ENCODE measurements around the gene RAB8A. TPM values are rescaled to one million over a fixed set of nuclear protein-coding genes. Genes with fewer than 3 reads are reported as not detected.

Gene RAB8A
- total and polyA plus RNA-seq, 12 donors: 32.0 to 143 (median 67.3) TPM

- Histone ChIP-seq H3K4me3 (peak within 1 kb of the TSS; percentile 82 to 98 (median 89)), H3K4me1 (replicated peaks in 1 of 2) (peaks cover 24 to 35% of the 10 kb centered on the region in 2 donors), H3K27me3 (no peaks in the 10 kb centered on the region), H3K9me3 (replicated peaks in 1 of 3) (no peaks in the 10 kb centered on the region), H3K36me3 (replicated peaks in 1 of 2) (peaks cover 0 to 5% of the 10 kb centered on the region in 2 donors), H3K27ac (peak within 1 kb of the TSS; percentile 66 to 99 (median 96))
- WGBS, 4 donors: 0 to 2% (median 1%) methylated on average over 23 to 95 of the region's 101 CpGs
- intact Hi-C loops (cut with DNase I): no loop called here
- peak; percentile 87 to 96 (median 91) for DNase-seq
- TF ChIP-seq POLR2A (IDR thresholded peaks at IDR 0.05) (peak; percentile 76 to 86), CTCF (IDR thresholded peaks at IDR 0.05) (no peak)
These were observed 35.3 kb upstream of the RAB8A start, which contains the start of gene TPM4 for GRCh38 chr19:16076154-16076957. TSS of gene TPM4 (plus strand) at chr19:16076495. CDS start at chr19:16076566, 71 bp downstream.

- Histone ChIP-seq H3K36me3 (replicated peaks in 1 of 2) (peaks cover 0 to 10% of the 10 kb centered on the region in 2 donors), H3K9me3 (replicated peaks in 1 of 3) (no peaks in the 10 kb centered on the region), H3K4me3 (peak overlapping the region; percentile 82 to 98 (median 89)), H3K27me3 (no peaks in the 10 kb centered on the region), H3K27ac (peak overlapping the region; percentile 66 to 99 (median 96)), H3K4me1 (replicated peaks in 1 of 2) (peaks cover 24 to 31% of the 10 kb centered on the region in 2 donors)
- WGBS, 4 donors: 0 to 2% (median 1%) methylated on average over 21 to 56 of the region's 56 CpGs
- intact Hi-C loops (cut with DNase I): no loop called here
- peak in 4 of 7 donors; percentile 59 to 73 (median 60) for DNase-seq
- TF ChIP-seq CTCF (IDR thresholded peaks at IDR 0.05): no peak
- peak; percentile 29 to 40 for TF ChIP-seq POLR2A (IDR thresholded peaks at IDR 0.05)
These were observed 34.6 kb upstream of the RAB8A start for GRCh38 chr19:16076958-16077611.

- H3K4me3 ChIP-seq: peak overlapping the region in 1 of 4 donors; percentile 92
- intact Hi-C loops (cut with DNase I): no loop called here
- peaks cover 24 to 28% of the 10 kb centered on the region in 2 donors for H3K4me1 ChIP-seq (replicated peaks in 1 of 2)
- peak in 1 of 7 donors; percentile 25 for DNase-seq
- no peaks in the 10 kb centered on the region for H3K27me3 ChIP-seq
- H3K36me3 ChIP-seq (replicated peaks in 1 of 2): peaks cover 0 to 21% of the 10 kb centered on the region in 2 donors
- no peaks in the 10 kb centered on the region for H3K9me3 ChIP-seq (replicated peaks in 1 of 3)
- peak overlapping the region; percentile 66 to 99 (median 96) for H3K27ac ChIP-seq
- TF ChIP-seq POLR2A (IDR thresholded peaks at IDR 0.05): no peak
- no peak for TF ChIP-seq CTCF (IDR thresholded peaks at IDR 0.05)
- 32 to 47% (median 41%) methylated on average over 13 to 16 of the region's 16 CpGs for WGBS, 4 donors
These were observed 33.5 kb upstream of the RAB8A start for GRCh38 chr19:16077984-16078758.

All from adrenal gland (tissue), 12 donors.